OCI-LY3 (cell line): ENCODE data around the gene SIRPB2.

Experiments used
- CTCF ChIP-seq: fragments of 200-600, 300-600 bp; sonication (generic); IDR thresholded peaks from 2 replicates; pipeline ENCODE4 v1.5.1; 2014; ENCODE audit warnings: antibody characterized with exemption, low read length, low read depth
- EZH2phosphoT487 ChIP-seq: fragments of 200-600 bp; shearing (Covaris generic); IDR thresholded peaks from 2 replicates; pipeline ENCODE4 v1.6.1; 2018; ENCODE audit warnings: antibody characterized with exemption, mixed run types, low read depth

GRCh38 chr20:1479831-1480595 lies 11.2 kb downstream of the SIRPB2 start:
- TF ChIP-seq CTCF (no peak), EZH2phosphoT487 (no peak)
